ELR (cell line): Measurements from ENCODE around the gene GLI2.

Source experiments
- DNase-seq: peaks from one replicate; pipeline ENCODE4 v3.0.0-alpha.2; 2015; ENCODE audit warnings: low read depth

The GLI2 gene

DNA sequence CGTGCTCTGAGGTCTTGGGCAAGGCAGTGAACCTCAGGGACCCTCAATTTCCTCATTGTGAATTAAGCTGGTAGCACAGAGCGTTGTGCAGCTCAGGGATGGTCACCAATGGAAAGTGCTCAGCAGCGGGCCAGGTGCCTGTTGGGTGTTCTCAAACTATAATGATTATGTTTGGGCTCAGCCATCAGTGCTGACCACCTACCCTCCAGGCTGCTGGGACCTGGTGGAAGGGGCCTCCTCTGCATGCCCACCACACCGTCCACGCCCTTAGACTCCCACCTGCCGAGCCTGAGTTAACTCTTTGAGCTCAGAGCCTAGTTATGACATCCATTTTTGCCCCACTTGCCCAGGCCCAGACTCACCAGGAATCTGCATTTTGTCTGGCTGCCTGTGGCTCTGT is 35.0 kb downstream of the GLI2 start:
- DNase-seq, result no peak

DNA sequence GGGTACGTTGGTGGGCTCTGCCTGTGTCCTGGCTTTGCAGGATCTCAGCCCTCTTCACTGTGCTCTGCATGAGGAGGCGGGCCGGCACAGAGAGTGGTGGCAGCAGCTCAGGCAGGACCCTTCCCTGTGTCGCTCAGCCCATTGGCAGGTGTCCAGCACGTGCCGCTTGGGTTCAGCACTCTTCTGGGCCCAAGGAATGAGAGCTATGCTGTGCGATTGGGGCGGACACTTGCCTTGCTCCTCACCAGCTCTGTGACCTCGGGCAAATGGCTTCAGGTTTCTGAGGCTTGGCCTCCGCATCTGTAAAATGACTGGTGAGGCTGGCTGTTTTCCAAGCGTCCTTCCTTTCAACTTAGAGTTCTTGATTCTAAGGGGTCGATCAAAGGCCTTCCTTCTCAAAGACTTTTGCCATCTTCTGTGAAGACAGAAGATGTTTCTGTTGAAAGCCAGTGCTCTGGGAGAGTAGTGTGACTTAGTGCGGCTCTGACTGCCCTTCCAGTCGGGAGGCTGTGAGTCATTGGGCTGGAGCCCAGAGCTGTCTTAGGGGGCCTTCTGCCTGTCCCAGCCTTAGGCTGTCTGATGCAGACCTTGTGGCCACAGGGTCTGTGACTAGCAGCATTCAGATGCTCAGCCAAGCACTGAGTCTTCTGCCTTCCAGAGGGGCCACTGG is 35.6 kb downstream of the GLI2 start:
- peak; percentile 97 for DNase-seq

GRCh38 chr2:120771781-120772208 is 36.1 kb downstream of the GLI2 start:
- DNase-seq, result no peak

- peak; percentile 28 for DNase-seq
These were observed 36.6 kb downstream of the GLI2 start for GRCh38 chr2:120772261-120772660.

GRCh38 chr2:120773186-120773800 is 37.6 kb downstream of the GLI2 start:
- no peak for DNase-seq

DNA sequence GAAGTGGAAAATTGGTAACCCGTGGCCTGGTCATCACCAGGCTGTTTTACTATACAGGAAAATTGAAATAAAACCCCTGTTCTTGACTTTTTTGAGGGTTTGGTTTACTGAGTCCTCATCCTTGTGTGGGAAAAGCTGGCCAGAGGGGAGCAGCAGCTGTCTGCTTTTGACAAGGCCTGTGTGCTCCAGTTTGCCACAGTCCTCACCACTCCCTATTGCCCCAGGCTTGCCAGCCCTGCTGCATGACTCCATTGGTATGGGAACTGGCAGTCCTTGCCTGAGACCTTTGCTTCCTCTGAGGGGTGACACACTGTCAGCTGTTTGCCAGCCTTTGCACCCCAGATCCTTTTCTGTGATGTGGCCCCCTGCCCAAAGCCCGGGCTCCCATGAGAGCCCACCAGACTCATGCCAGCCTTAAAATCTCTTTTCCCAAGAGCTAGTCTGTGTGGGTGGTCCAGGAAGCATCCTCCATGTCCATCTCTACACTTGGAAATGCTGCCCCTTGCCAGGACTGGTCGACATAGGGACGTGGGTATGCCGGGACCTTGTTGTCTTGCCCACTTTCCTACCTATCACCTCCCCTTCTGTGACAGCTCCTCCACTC is 39.0 kb downstream of the GLI2 start:
- DNase-seq, result no peak

DNA sequence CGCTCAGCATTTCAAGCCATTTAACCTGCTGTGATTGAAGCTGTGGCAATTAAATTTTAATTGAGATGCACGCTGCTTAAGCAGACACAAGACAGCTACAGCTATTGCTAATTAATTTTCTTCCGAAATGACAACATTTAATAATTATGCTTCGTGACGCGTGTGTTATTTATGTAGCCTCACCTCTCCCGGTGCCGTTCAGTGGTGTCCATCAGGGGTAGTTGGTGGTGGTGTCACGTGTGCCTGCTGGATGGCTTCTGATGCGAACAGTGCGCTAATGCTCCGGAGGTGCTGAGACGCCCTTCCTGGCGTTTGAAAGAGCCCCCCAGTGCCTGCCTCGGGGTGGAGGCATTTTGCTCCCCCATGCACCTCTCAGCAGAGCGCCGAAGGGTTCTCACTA is 39.5 kb downstream of the GLI2 start:
- no peak for DNase-seq

GRCh38 chr2:120775801-120776589 is 40.3 kb downstream of the GLI2 start:
- no peak for DNase-seq

GRCh38 chr2:120776649-120777048 is 41.0 kb downstream of the GLI2 start:
- DNase-seq, result no peak

DNA sequence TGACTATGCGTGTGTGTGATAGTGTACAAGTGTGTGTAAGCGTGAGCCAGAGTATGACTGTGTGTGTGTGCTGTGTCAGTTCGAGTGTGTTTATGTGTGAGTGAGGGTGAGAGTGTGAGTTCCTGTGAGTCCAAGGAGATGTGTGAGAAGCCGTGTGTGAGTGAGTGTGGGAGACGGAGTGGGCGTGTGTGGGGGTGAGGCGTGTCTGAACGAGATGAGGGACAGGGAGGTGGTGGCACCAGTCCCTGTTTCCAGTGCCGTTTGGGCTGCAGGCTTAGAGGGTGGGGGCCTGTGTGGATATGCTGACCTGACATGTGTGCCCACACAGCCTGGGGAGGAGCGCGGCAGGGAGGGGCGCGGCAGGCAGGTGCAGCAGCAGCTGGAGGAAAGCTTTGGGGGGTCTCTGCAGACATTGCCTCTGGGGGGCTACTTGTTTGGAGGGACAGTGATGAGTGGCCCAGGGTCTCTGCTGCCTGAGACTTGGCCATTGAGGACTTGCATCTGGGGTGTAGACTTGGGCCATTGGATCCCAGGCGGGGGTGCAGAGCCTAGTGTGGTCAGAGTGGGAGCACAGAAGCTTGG is 41.6 kb downstream of the GLI2 start:
- no peak for DNase-seq

GRCh38 chr2:120777787-120778186 is 42.1 kb downstream of the GLI2 start:
- no peak for DNase-seq

DNA sequence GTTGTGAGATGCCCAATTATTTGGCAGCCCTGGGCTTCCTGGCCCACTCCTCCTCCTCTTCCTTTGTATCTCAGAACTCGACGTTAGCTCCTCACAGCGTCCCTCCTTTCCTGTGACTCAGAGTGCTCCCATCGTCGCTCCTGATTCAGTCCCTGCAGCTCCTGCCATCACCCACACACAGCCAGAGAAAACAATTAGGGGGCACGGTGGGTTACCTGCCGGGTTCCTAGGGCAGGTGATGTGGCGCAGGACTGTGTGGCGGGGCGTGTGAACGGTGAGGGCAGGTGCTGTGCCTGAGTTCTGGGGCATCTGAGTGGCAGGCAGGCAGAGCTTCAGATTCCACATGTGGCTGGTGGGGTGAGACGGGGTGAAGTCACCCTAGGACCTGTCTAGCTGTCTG is 42.6 kb downstream of the GLI2 start:
- peak; percentile 68 for DNase-seq

GRCh38 chr2:120779781-120780283 is 44.2 kb downstream of the GLI2 start:
- peak; percentile 92 for DNase-seq

DNA sequence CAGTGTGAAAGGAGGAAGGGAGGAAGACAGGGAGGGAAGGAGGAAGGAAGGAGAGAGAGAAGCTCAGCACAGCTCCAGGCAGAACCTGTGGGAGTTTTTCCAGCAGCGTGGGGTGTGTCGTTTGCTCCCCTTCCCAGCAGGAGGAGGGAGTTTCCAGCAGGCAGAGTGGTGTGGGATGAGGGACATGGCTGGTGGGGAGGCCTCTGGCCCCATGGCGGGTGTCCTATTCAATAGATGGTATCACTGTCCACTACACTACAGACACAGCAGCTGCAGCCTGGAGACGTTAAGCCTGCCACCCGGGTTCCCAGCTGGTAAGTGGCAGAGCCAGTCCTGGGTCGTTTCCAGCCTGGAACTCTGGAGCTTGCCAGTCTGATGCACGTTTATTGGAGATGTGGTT is 44.7 kb downstream of the GLI2 start:
- DNase-seq, result no peak

DNA sequence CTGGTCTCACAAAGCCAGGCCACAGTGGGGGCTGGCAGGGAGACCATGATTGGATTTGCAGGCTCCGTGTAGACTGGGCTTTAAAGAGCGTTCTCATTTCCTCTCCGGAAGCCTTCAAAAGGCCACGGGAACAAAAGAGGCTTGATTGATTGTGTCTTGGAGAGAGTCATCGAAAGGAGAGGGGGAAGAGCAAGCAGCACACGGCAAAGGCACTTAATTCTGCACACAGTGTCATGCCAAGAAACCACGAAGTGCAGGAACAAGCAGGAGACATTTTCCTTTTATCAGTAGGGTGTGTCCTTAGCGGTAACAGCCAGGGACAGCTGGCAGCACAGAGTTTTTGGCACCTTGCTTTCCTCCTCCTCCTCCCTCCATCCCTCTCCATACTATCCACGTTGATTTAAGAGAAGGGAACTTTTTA is 47.7 kb downstream of the GLI2 start:
- no peak for DNase-seq

DNA sequence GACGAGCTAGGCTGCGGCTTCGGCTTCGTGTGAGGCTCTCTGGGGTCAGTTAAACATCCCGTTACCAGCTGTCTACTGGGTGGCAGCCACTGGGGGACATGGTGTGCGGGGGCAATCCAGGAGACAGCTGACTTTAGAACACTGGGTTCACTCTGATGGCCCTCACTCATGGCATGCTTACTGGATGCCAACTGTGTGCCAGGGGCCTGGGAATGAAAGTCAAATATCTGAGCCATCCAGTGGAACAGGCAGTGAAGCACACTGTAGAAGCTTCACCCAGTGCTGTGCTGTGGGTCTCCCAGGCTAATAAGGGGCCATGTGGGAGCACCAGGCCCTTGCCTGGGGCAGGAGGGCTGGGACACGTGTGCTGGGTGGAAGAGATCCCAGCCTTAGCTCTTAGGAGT is 48.3 kb downstream of the GLI2 start:
- DNase-seq, result no peak
